Osteoblast (primary cell): ENCODE measurements around the gene C1orf74. TPM values are rescaled to one million over a fixed set of nuclear protein-coding genes. Genes with fewer than 3 reads are reported as not detected.
A peak's percentile ranks its signal among the peaks of the same experiment; 100 is the strongest.

ENCODE experiments used
- DNase-seq: peaks from one replicate; pipeline ENCODE4 v3.0.0; 2011; ENCODE audit warnings: low spot score, mixed read lengths; ENCODE audit not compliant: insufficient read length; ENCODE audit errors: missing footprints
- H2AFZ ChIP-seq: 2 replicates; pipeline ENCODE4 v1.6.0; 2011; ENCODE audit warnings: mild to moderate bottlenecking, low read length
- H3K27ac ChIP-seq: 2 replicates; pipeline ENCODE4 v1.5.1; 2011; ENCODE audit warnings: mild to moderate bottlenecking, low read depth, low read length, moderate library complexity
- H3K27me3 ChIP-seq: 2 replicates; pipeline ENCODE4 v1.6.0; 2012; ENCODE audit warnings: mild to moderate bottlenecking, control low read depth, inconsistent platforms, low read length, moderate library complexity; ENCODE audit not compliant: insufficient read depth
- H3K36me3 ChIP-seq: 2 replicates; pipeline ENCODE4 v1.5.1; 2011; ENCODE audit warnings: mild to moderate bottlenecking, low read length, control low read depth, moderate library complexity; ENCODE audit not compliant: insufficient read depth
- H3K4me1 ChIP-seq: 2 replicates; pipeline ENCODE4 v1.5.1; 2011; ENCODE audit warnings: mild to moderate bottlenecking, low read length, control low read depth, moderate library complexity; ENCODE audit not compliant: insufficient read depth
- H3K4me2 ChIP-seq: 2 replicates; pipeline ENCODE4 v1.6.0; 2011; ENCODE audit warnings: mild to moderate bottlenecking, low read length; ENCODE audit not compliant: insufficient read depth
- H3K4me3 ChIP-seq: fragments of 200-600 bp; sonication (generic); 3 replicates; pipeline ENCODE4 v1.5.1; 2012; ENCODE audit warnings: mild to moderate bottlenecking, low read length, inconsistent platforms; ENCODE audit not compliant: insufficient read depth
- H3K79me2 ChIP-seq: 2 replicates; pipeline ENCODE4 v1.6.0; 2012; ENCODE audit warnings: mild to moderate bottlenecking, low read length, control low read depth, inconsistent platforms; ENCODE audit not compliant: insufficient read depth
- H3K9me3 ChIP-seq: 2 replicates; pipeline ENCODE4 v1.5.1; 2011; ENCODE audit warnings: low read depth, low read length, control low read depth
- H4K20me1 ChIP-seq: 2 replicates; pipeline ENCODE4 v1.6.0; 2012; ENCODE audit warnings: mild to moderate bottlenecking, low read length, control low read depth; ENCODE audit not compliant: insufficient read depth
- CTCF ChIP-seq: IDR thresholded peaks from 2 replicates; pipeline ENCODE4 v1.5.1; 2011; ENCODE audit warnings: mild to moderate bottlenecking, low read depth, low read length, moderate library complexity; ENCODE audit errors: extremely low read depth
- total RNA-seq: library from RNA; depleted of rRNA; stranded (reverse); fragments of >200 nt; gene quantifications from 2 replicates; pipeline ENCODE4 v1.2.3, GENCODE V29; 2012

Gene C1orf74
- total RNA-seq, 1 donor, result 2.5 TPM

- no peak for TF ChIP-seq CTCF
These were observed 32.6 kb upstream of the C1orf74 start for GRCh38 chr1:209816923-209817322.

GRCh38 chr1:209815931-209816341 lies 31.6 kb upstream of the C1orf74 start:
- Histone ChIP-seq H3K79me2 (no peaks in the 10 kb centered on the region), H4K20me1 (no peaks in the 10 kb centered on the region), H3K4me1 (no peaks in the 10 kb centered on the region), H3K27ac (no peak overlapping the region), H3K4me2 (no peak overlapping the region), H2AFZ (peak overlapping the region; percentile 25), H3K9me3 (no peaks in the 10 kb centered on the region), H3K4me3 (no peak overlapping the region), H3K36me3 (no peaks in the 10 kb centered on the region), H3K27me3 (no peaks in the 10 kb centered on the region)
- TF ChIP-seq CTCF, result no peak
- DNase-seq, result no peak

More at GRCh38 chr1:209816923-209817322, 32.6 kb upstream of the C1orf74 start:
- H3K36me3 ChIP-seq, result no peaks in the 10 kb centered on the region
- H3K9me3 ChIP-seq, result no peaks in the 10 kb centered on the region
- H3K4me2 ChIP-seq, result no peak overlapping the region
- H3K27me3 ChIP-seq, result no peaks in the 10 kb centered on the region
- no peaks in the 10 kb centered on the region for H3K4me1 ChIP-seq
- peak; percentile 78 for DNase-seq
- H3K4me3 ChIP-seq, result no peak overlapping the region
- H3K27ac ChIP-seq, result no peak overlapping the region
- H2AFZ ChIP-seq, result no peak overlapping the region
- no peaks in the 10 kb centered on the region for H4K20me1 ChIP-seq
- H3K79me2 ChIP-seq, result no peaks in the 10 kb centered on the region

GRCh38 chr1:209815490-209815889 lies 31.1 kb upstream of the C1orf74 start:
- H2AFZ ChIP-seq, result no peak overlapping the region
- H3K4me1 ChIP-seq, result no peaks in the 10 kb centered on the region
- H3K36me3 ChIP-seq, result no peaks in the 10 kb centered on the region
- no peak for DNase-seq
- no peak overlapping the region for H3K27ac ChIP-seq
- no peak overlapping the region for H3K4me3 ChIP-seq
- no peaks in the 10 kb centered on the region for H3K79me2 ChIP-seq
- H3K27me3 ChIP-seq, result no peaks in the 10 kb centered on the region
- no peak overlapping the region for H3K4me2 ChIP-seq
- H3K9me3 ChIP-seq, result no peaks in the 10 kb centered on the region
- no peaks in the 10 kb centered on the region for H4K20me1 ChIP-seq
- no peak for TF ChIP-seq CTCF

DNA sequence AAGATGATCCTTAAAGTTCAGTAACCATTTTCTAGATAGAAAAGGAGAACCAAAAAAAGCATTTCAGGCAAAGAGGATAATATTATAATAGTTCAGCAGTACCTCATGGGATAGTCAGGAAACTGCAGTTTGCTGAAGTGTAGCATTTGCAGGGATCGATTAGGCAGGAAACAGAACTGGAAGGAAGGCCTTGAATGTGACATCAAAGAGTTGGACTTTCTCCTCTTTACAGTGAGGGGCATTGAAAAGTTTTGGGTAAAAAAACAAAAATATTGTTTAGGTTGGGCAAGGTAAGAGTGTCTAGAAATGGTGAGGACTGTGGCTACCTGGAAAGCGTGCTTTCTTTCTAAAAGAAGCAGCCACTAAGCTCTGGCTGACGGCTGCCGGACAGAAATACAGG lies 29.5 kb upstream of the C1orf74 start:
- no peak for TF ChIP-seq CTCF
- Histone ChIP-seq H3K4me2 (no peak overlapping the region), H3K27ac (no peak overlapping the region), H3K27me3 (no peaks in the 10 kb centered on the region), H3K4me1 (no peaks in the 10 kb centered on the region), H4K20me1 (no peaks in the 10 kb centered on the region), H3K9me3 (no peaks in the 10 kb centered on the region), H2AFZ (no peak overlapping the region), H3K4me3 (no peak overlapping the region), H3K36me3 (no peaks in the 10 kb centered on the region), H3K79me2 (no peaks in the 10 kb centered on the region)
- DNase-seq, result no peak
